HEK293 (cell line): ENCODE data around the gene SMARCB1.

Source experiments
- ZNF184 ChIP-seq: fragments of 450-650 bp; IDR thresholded peaks from 2 replicates; pipeline ENCODE4 v1.5.1; 2018; ENCODE audit warnings: missing biosample characterization, mild to moderate bottlenecking, missing genetic modification characterization
- ZNF311 ChIP-seq: fragments of 450-650 bp; formaldehyde crosslinking; IDR thresholded peaks from 2 replicates; pipeline ENCODE4 v1.5.1; 2017; ENCODE audit warnings: missing biosample characterization, missing genetic modification characterization, borderline replicate concordance
- ZNF404 ChIP-seq: fragments of 450-650 bp; formaldehyde crosslinking; IDR thresholded peaks from 2 replicates; pipeline ENCODE4 v1.5.1; 2017; ENCODE audit warnings: missing biosample characterization, missing genetic modification characterization
- ZNF621 ChIP-seq: fragments of 450-650 bp; formaldehyde crosslinking; IDR thresholded peaks from 2 replicates; pipeline ENCODE4 v1.5.1; 2017; ENCODE audit warnings: missing biosample characterization, missing genetic modification characterization
- ZNF629 ChIP-seq: fragments of 450-650 bp; formaldehyde crosslinking; IDR thresholded peaks from 2 replicates; pipeline ENCODE4 v1.5.1; 2017; ENCODE audit warnings: missing biosample characterization, missing genetic modification characterization
- ZNF660 ChIP-seq: fragments of 450-650 bp; IDR thresholded peaks from 2 replicates; pipeline ENCODE4 v1.5.1; 2018; ENCODE audit warnings: missing biosample characterization, mild to moderate bottlenecking, missing genetic modification characterization
- TF ChIP-seq, protein P1 (sequence below): fragments of 450-650 bp; formaldehyde crosslinking; IDR thresholded peaks from 2 replicates; pipeline ENCODE4 v1.5.1; 2016; ENCODE audit warnings: missing biosample characterization, missing genetic modification characterization
- TF ChIP-seq, protein P2 (sequence below): fragments of 450-650 bp; formaldehyde crosslinking; IDR thresholded peaks from 2 replicates; pipeline ENCODE4 v1.5.1; 2016; ENCODE audit warnings: missing biosample characterization, missing genetic modification characterization
- TF ChIP-seq, protein P3 (sequence below): sonication (generic); formaldehyde crosslinking; IDR thresholded peaks from 2 replicates; pipeline ENCODE4 v1.8.1; 2022; ENCODE audit warnings: mild to moderate bottlenecking, moderate library complexity, missing genetic modification reagents
- TF ChIP-seq, protein P4 (sequence below): fragments of 450-650 bp; formaldehyde crosslinking; IDR thresholded peaks from 2 replicates; pipeline ENCODE4 v1.5.1; 2016; ENCODE audit warnings: missing biosample characterization, missing genetic modification characterization
- TF ChIP-seq, protein P5 (sequence below): fragments of 450-650 bp; formaldehyde crosslinking; IDR thresholded peaks from 2 replicates; pipeline ENCODE4 v1.5.1; 2017; ENCODE audit warnings: missing biosample characterization, missing genetic modification characterization

DNA sequence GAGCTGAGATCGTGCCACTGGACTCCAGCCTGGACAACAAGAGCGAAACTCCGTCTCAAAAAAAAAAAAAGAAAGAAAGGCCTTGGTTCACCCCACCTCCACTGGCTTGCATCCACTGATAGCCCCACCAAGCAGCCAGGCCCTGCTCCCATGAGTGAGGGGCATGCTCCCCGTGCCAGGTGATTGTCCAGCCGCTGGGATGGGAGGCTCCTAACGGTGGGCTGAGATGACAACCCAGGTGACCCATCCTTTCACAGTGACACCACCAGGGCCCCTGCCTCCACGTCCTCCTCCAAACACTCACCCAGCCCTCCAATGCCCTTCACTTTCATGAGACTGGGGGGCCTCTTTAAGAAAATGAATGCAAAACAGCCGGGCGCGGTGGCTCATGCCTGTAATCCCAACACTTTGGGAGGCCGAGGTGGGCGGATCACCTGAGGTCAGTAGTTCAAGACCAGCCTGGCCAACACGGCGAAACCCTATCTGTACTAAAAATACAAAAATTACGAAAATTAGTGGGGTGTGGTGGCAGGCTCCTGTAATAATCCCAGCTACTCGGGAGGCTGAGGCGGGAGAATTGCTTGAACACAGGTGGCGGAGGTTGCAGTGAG lies 60.6 kb downstream of the SMARCB1 start:
- TF ChIP-seq, protein P1, sequence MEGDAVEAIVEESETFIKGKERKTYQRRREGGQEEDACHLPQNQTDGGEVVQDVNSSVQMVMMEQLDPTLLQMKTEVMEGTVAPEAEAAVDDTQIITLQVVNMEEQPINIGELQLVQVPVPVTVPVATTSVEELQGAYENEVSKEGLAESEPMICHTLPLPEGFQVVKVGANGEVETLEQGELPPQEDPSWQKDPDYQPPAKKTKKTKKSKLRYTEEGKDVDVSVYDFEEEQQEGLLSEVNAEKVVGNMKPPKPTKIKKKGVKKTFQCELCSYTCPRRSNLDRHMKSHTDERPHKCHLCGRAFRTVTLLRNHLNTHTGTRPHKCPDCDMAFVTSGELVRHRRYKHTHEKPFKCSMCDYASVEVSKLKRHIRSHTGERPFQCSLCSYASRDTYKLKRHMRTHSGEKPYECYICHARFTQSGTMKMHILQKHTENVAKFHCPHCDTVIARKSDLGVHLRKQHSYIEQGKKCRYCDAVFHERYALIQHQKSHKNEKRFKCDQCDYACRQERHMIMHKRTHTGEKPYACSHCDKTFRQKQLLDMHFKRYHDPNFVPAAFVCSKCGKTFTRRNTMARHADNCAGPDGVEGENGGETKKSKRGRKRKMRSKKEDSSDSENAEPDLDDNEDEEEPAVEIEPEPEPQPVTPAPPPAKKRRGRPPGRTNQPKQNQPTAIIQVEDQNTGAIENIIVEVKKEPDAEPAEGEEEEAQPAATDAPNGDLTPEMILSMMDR, result no peak
- TF ChIP-seq, protein P2, sequence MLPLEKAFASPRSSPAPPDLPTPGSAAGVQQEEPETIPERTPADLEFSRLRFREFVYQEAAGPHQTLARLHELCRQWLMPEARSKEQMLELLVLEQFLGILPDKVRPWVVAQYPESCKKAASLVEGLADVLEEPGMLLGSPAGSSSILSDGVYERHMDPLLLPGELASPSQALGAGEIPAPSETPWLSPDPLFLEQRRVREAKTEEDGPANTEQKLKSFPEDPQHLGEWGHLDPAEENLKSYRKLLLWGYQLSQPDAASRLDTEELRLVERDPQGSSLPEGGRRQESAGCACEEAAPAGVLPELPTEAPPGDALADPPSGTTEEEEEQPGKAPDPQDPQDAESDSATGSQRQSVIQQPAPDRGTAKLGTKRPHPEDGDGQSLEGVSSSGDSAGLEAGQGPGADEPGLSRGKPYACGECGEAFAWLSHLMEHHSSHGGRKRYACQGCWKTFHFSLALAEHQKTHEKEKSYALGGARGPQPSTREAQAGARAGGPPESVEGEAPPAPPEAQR (tag by site-specific recombination), result no peak
- TF ChIP-seq ZNF660 (tag by site-specific recombination), result no peak
- TF ChIP-seq ZNF621 (tag by site-specific recombination), result no peak
- no peak for TF ChIP-seq ZNF311 (tag by site-specific recombination)
- TF ChIP-seq, protein P3, sequence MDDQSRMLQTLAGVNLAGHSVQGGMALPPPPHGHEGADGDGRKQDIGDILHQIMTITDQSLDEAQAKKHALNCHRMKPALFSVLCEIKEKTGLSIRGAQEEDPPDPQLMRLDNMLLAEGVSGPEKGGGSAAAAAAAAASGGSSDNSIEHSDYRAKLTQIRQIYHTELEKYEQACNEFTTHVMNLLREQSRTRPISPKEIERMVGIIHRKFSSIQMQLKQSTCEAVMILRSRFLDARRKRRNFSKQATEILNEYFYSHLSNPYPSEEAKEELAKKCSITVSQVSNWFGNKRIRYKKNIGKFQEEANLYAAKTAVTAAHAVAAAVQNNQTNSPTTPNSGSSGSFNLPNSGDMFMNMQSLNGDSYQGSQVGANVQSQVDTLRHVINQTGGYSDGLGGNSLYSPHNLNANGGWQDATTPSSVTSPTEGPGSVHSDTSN, result no peak
- no peak for TF ChIP-seq ZNF184 (tag by site-specific recombination)
- no peak for TF ChIP-seq ZNF404 (tag by site-specific recombination)
- TF ChIP-seq, protein P4, sequence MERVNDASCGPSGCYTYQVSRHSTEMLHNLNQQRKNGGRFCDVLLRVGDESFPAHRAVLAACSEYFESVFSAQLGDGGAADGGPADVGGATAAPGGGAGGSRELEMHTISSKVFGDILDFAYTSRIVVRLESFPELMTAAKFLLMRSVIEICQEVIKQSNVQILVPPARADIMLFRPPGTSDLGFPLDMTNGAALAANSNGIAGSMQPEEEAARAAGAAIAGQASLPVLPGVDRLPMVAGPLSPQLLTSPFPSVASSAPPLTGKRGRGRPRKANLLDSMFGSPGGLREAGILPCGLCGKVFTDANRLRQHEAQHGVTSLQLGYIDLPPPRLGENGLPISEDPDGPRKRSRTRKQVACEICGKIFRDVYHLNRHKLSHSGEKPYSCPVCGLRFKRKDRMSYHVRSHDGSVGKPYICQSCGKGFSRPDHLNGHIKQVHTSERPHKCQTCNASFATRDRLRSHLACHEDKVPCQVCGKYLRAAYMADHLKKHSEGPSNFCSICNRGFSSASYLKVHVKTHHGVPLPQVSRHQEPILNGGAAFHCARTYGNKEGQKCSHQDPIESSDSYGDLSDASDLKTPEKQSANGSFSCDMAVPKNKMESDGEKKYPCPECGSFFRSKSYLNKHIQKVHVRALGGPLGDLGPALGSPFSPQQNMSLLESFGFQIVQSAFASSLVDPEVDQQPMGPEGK (tag by site-specific recombination), result no peak
- TF ChIP-seq, protein P5, sequence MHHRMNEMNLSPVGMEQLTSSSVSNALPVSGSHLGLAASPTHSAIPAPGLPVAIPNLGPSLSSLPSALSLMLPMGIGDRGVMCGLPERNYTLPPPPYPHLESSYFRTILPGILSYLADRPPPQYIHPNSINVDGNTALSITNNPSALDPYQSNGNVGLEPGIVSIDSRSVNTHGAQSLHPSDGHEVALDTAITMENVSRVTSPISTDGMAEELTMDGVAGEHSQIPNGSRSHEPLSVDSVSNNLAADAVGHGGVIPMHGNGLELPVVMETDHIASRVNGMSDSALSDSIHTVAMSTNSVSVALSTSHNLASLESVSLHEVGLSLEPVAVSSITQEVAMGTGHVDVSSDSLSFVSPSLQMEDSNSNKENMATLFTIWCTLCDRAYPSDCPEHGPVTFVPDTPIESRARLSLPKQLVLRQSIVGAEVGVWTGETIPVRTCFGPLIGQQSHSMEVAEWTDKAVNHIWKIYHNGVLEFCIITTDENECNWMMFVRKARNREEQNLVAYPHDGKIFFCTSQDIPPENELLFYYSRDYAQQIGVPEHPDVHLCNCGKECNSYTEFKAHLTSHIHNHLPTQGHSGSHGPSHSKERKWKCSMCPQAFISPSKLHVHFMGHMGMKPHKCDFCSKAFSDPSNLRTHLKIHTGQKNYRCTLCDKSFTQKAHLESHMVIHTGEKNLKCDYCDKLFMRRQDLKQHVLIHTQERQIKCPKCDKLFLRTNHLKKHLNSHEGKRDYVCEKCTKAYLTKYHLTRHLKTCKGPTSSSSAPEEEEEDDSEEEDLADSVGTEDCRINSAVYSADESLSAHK, result no peak
- no peak for TF ChIP-seq ZNF629 (tag by site-specific recombination)
